ENCODE data around the gene HJURP.

HJURP gene

GRCh38 chr2:233807215-233807865 is 47.0 kb downstream of the HJURP start:
- H3K4me3 ChIP-seq (ENCODE audit: low read length): no peak overlapping the region
- TF ChIP-seq, protein P1, sequence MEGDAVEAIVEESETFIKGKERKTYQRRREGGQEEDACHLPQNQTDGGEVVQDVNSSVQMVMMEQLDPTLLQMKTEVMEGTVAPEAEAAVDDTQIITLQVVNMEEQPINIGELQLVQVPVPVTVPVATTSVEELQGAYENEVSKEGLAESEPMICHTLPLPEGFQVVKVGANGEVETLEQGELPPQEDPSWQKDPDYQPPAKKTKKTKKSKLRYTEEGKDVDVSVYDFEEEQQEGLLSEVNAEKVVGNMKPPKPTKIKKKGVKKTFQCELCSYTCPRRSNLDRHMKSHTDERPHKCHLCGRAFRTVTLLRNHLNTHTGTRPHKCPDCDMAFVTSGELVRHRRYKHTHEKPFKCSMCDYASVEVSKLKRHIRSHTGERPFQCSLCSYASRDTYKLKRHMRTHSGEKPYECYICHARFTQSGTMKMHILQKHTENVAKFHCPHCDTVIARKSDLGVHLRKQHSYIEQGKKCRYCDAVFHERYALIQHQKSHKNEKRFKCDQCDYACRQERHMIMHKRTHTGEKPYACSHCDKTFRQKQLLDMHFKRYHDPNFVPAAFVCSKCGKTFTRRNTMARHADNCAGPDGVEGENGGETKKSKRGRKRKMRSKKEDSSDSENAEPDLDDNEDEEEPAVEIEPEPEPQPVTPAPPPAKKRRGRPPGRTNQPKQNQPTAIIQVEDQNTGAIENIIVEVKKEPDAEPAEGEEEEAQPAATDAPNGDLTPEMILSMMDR (conservative IDR thresholded peaks at IDR 0.05; ENCODE audit: low read depth, low read length): no peak
- no peak for DNase-seq (ENCODE audit: low read depth)

DNA sequence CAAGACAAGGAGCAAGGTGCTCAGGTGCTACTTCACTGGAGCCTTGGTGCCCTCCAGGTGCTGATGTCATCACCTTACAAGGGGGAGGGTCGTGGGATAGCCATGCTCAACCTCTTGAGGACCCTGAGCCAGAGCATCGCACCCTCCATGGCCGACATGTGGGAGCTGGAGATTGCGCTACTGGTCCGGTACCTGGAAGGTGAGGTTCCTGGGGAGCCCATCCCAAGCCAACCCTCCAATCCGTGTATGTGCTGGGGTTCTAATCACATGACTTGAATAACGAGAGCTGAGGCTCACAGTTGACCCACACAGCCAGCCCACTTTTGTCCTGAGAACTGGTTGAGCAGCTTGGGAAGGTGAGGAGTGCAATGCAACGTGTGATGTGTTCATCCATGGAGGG is 50.3 kb downstream of the HJURP start:
- H3K4me3 ChIP-seq (ENCODE audit: low read length): no peak overlapping the region
- TF ChIP-seq, protein P1 (conservative IDR thresholded peaks at IDR 0.05; ENCODE audit: low read depth, low read length): no peak
- no peak for DNase-seq (ENCODE audit: low read depth)

GRCh38 chr2:233803292-233803911 is 50.9 kb downstream of the HJURP start:
- no peak for DNase-seq (ENCODE audit: low read depth)
- TF ChIP-seq, protein P1 (conservative IDR thresholded peaks at IDR 0.05; ENCODE audit: low read depth, low read length): no peak

GRCh38 chr2:233802132-233802815 is 52.1 kb downstream of the HJURP start:
- no peak for DNase-seq (ENCODE audit: low read depth)
- no peak overlapping the region for H3K4me3 ChIP-seq (ENCODE audit: low read length)
- TF ChIP-seq, protein P1 (conservative IDR thresholded peaks at IDR 0.05; ENCODE audit: low read depth, low read length): no peak

More at GRCh38 chr2:233803292-233803911, 50.9 kb downstream of the HJURP start:
- H3K4me3 ChIP-seq (ENCODE audit: low read length): no peak overlapping the region

DNA sequence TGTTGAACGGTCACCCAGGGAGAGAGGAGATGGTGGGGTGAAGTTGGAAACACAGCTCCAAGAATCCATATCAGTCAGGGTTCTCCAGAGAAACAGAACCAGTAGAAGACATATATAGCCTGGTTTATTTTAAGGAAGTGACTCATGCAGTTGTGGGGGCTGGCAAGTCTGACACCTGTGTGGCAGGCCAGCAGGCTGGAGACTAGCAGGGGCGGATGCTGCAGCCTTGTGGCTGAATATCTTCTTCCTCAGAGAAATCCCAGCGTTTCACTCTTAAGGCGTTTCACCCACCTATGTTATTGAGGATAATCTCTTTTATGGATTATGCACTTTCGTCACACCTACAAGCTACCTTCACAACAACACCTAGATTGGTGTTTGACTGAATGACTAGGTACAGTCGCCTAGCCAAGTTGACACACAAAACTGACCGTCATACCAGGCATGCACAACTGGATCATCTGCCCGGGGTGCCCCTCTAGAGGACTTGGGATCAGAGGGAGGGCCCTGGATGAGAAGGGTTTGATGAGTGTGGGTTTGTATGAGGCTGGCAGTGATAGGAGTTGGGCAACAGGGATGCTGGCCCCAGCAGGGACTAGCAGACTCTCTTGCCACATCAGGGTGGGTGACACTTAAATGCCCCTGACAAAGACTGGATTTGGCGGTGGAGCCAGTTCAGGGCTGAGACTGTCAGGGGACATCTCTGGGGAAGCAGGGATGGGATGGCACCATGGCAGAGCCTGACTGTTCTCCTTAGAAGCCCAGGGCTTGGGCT is 52.8 kb downstream of the HJURP start:
- TF ChIP-seq, protein P1 (conservative IDR thresholded peaks at IDR 0.05; ENCODE audit: low read depth, low read length): no peak
- H3K4me3 ChIP-seq (ENCODE audit: low read length): no peak overlapping the region
- no peak for DNase-seq (ENCODE audit: low read depth)

GRCh38 chr2:233800208-233800607 is 54.1 kb downstream of the HJURP start:
- TF ChIP-seq, protein P1 (conservative IDR thresholded peaks at IDR 0.05; ENCODE audit: low read depth, low read length): no peak
- H3K4me3 ChIP-seq (ENCODE audit: low read length): no peak overlapping the region
- no peak for DNase-seq (ENCODE audit: low read depth)

All from retinal pigment epithelial cell (primary cell).